Measurements from ENCODE around the gene FAM151A.

DNA sequence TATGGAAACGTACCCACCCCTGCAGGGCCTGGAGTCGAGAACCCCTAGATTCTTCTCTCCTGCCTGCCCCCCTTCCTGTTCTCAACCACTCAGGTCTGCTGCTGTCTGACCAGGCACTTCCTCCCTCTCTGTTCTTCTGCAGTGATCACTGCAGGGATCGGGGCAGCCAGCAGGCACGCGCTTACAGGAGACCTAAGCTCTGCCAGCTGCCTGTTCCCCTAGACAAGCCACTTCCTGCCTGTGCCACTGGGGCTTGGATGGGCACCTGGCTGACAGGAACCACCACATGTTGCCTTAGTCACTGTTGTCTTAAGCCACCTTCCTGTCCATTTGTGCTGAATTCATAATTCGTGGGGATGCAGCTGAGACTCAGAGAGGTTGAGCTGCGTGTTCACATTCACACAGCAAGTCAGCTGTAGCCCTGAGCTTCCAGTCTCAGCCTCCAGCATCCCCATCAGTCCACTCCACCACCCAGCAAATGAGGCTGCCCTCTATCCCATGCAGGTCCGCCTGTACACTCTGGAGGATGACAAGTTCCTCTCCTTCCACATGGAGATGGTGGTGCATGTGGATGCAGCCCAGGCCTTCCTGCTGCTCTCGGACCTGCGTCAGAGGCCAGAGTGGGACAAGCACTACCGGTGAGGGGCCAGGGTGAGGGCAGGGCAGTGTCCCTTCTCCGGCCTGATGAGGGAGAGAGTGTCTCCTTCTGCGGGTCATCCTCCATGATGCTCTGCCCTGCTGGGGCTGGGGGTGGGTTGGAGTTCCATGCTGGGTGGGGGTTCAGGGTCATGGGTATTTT lies 18.6 kb downstream of the FAM151A start:
- TF ChIP-seq, protein P1, sequence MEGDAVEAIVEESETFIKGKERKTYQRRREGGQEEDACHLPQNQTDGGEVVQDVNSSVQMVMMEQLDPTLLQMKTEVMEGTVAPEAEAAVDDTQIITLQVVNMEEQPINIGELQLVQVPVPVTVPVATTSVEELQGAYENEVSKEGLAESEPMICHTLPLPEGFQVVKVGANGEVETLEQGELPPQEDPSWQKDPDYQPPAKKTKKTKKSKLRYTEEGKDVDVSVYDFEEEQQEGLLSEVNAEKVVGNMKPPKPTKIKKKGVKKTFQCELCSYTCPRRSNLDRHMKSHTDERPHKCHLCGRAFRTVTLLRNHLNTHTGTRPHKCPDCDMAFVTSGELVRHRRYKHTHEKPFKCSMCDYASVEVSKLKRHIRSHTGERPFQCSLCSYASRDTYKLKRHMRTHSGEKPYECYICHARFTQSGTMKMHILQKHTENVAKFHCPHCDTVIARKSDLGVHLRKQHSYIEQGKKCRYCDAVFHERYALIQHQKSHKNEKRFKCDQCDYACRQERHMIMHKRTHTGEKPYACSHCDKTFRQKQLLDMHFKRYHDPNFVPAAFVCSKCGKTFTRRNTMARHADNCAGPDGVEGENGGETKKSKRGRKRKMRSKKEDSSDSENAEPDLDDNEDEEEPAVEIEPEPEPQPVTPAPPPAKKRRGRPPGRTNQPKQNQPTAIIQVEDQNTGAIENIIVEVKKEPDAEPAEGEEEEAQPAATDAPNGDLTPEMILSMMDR (IDR thresholded peaks at IDR 0.05; ENCODE audit: low read depth, low read length), result no peak
- TF ChIP-seq, protein P2, sequence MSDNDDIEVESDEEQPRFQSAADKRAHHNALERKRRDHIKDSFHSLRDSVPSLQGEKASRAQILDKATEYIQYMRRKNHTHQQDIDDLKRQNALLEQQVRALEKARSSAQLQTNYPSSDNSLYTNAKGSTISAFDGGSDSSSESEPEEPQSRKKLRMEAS (IDR thresholded peaks at IDR 0.05; ENCODE audit: low read depth, low read length), result peak; percentile 60
- no peak for TF ChIP-seq POLR2A (IDR thresholded peaks at IDR 0.05; ENCODE audit: extremely low read depth, insufficient read length)
